ENCODE results near the gene TBC1D21. TPM values are rescaled to one million over a fixed set of nuclear protein-coding genes. Genes with fewer than 3 reads are reported as not detected.

Gene TBC1D21
- total RNA-seq, 2 experiments from 2014 or later = not detected

DNA sequence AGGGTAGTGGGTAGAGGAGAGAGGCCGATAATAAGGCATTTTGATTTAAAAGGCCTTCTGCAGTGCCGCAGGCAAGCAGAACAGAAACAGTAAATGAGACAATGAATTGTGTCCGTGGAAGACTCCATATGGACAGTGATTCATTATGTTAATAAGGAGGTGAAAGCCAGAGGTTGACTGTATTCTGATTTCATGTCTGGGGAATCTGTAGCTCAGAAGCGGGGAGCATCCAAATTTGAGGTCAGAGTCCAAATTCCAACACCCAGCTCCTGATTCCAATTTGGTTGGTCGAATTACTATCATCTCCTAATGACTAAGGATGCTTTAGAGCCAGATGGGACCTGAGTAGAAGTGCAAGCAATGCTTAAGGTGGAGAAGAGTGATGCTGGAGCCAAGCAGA lies 1.0 kb upstream of the TBC1D21 start:
- TF ChIP-seq, protein P1, sequence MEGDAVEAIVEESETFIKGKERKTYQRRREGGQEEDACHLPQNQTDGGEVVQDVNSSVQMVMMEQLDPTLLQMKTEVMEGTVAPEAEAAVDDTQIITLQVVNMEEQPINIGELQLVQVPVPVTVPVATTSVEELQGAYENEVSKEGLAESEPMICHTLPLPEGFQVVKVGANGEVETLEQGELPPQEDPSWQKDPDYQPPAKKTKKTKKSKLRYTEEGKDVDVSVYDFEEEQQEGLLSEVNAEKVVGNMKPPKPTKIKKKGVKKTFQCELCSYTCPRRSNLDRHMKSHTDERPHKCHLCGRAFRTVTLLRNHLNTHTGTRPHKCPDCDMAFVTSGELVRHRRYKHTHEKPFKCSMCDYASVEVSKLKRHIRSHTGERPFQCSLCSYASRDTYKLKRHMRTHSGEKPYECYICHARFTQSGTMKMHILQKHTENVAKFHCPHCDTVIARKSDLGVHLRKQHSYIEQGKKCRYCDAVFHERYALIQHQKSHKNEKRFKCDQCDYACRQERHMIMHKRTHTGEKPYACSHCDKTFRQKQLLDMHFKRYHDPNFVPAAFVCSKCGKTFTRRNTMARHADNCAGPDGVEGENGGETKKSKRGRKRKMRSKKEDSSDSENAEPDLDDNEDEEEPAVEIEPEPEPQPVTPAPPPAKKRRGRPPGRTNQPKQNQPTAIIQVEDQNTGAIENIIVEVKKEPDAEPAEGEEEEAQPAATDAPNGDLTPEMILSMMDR (IDR thresholded peaks at IDR 0.05) = no peak
- no peak overlapping the region for H3K27ac Mint-ChIP-seq
- ChIA-PET POLR2A (no interaction called here), CTCF (no interaction called here)
- H3K4me3 ChIP-seq (ENCODE audit: low read length) = no peak overlapping the region
- no peaks in the 10 kb centered on the region for H3K9me3 Mint-ChIP-seq
- no peaks in the 10 kb centered on the region for H3K4me1 Mint-ChIP-seq (ENCODE audit: low read depth)
- peaks cover 56% of the 10 kb centered on the region for H3K27me3 Mint-ChIP-seq
- H3K9me3 ChIP-seq (ENCODE audit: control insufficient read depth in 1 of 2, insufficient read depth in 1 of 2, low read length in 2 of 2) = no peaks in the 10 kb centered on the region
- peaks cover 22 to 28% of the 10 kb centered on the region in 2 experiments for H3K27me3 ChIP-seq (ENCODE audit: control insufficient read depth in 1 of 2, insufficient read depth in 2 of 2, low read length in 2 of 2)
- no peaks in the 10 kb centered on the region for H3K36me3 Mint-ChIP-seq (ENCODE audit: low read depth)
- no peaks in the 10 kb centered on the region for H3K4me1 ChIP-seq (ENCODE audit: insufficient read depth, low read length)
- ATAC-seq (ENCODE audit: poor library complexity) (no peak), DNase-seq (no peak)
- no peak overlapping the region for H3K27ac ChIP-seq (ENCODE audit: low read depth in 1 of 2, low read length in 2 of 2)
- H3K4me3 Mint-ChIP-seq = no peak overlapping the region
- no peaks in the 10 kb centered on the region for H3K36me3 ChIP-seq (ENCODE audit: insufficient read depth, low read length)
- intact Hi-C loops (cut with DNase I, micrococcal nuclease) = loop anchor here (5.0 kb wide), 2 partner anchors 55 to 90 kb away; partner anchors contain the start of gene LOXL1 (in 1 of the 2)

DNA sequence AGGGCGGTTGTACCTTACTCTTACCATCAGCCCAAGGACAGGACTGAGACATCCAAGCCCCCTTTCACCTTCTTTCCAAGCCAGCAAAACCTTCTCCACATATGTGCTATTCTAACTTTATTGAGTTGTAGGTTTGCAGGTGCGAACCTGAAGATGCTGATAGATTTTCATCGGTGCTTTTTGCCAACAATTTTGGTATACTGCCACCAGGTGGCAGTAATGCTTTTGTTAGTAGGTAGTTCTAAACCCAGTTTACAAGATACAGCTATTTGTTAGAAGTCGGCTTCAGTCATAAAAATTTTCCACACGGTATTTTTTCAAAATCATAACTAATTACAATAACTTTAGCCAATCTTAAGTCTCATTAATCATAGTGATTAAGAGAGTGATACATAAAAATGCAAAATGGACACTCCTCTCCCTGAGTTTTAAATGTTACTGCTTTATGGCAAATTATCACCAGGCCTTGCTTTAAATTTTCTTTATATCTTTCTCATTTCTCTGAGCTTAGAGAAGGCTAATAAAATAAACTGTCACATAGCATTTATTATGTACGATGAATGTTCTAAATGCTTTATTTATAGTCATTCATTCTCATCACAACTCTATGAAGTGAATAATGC lies 636 bp downstream of the TBC1D21 start:
- peak in 8 of 14 experiments; percentile 4 to 72 (median 26) for DNase-seq
- TF ChIP-seq, protein P1 (IDR thresholded peaks at IDR 0.05) = peak; percentile 81
- ChIA-PET POLR2A (interaction anchor here (1.0 kb wide), 1 partner anchor 33 kb away, joined by 4 read pairs; no protein-coding TSS in a partner anchor), CTCF (interaction anchor here (0.7 to 1.3 kb wide), 4 partner anchors 9 to 54 kb away, joined by 3 to 10 read pairs (median 4); no protein-coding TSS in a partner anchor)
- Mint-ChIP-seq H3K27me3 (peaks cover 49% of the 10 kb centered on the region), H3K27ac (no peak overlapping the region), H3K4me3 (no peak overlapping the region), H3K9me3 (no peaks in the 10 kb centered on the region), H3K4me1 (ENCODE audit: low read depth) (no peaks in the 10 kb centered on the region), H3K36me3 (ENCODE audit: low read depth) (no peaks in the 10 kb centered on the region)
- Histone ChIP-seq H3K27ac (ENCODE audit: low read depth in 1 of 2, low read length in 2 of 2) (no peak overlapping the region), H3K4me3 (ENCODE audit: low read length) (no peak overlapping the region), H3K9me3 (ENCODE audit: control insufficient read depth in 1 of 2, insufficient read depth in 1 of 2, low read length in 2 of 2) (no peaks in the 10 kb centered on the region), H3K4me1 (ENCODE audit: insufficient read depth, low read length) (no peaks in the 10 kb centered on the region), H3K27me3 (ENCODE audit: control insufficient read depth in 1 of 2, insufficient read depth in 2 of 2, low read length in 2 of 2) (peaks cover 18 to 24% of the 10 kb centered on the region in 2 experiments), H3K36me3 (ENCODE audit: insufficient read depth, low read length) (no peaks in the 10 kb centered on the region)
- ATAC-seq (ENCODE audit: poor library complexity) = no peak
- intact Hi-C loops (cut with DNase I, micrococcal nuclease) = loop anchor here (1.0 to 5.0 kb wide), 4 partner anchors 34 to 88 kb away; partner anchors contain the start of gene LOXL1 (in 1 of the 2)

DNA sequence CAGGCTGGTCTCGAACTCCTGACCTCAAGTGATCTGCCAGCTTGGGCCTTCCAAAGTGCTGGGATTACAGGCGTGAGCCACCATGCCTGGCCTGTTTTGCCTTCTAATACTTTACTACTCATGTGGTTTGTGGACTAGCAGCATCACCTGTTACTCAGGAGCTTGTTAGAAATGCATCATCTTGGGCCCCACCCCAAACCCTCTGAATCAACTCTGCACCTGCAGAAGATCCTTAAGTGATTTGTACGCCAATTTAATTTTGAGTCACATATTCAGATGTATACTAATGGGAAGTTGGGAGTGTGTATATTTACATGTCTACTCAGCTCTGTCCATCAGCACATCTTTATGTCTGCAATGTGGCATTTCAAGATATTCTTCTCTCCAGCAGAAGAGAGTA lies 6.1 kb downstream of the TBC1D21 start:
- no peaks in the 10 kb centered on the region for H3K9me3 Mint-ChIP-seq
- H3K27me3 Mint-ChIP-seq = peaks cover 17% of the 10 kb centered on the region
- peaks cover 0 to 5% of the 10 kb centered on the region in 2 experiments for H3K27me3 ChIP-seq (ENCODE audit: control insufficient read depth in 1 of 2, insufficient read depth in 2 of 2, low read length in 2 of 2)
- POLR2A ChIA-PET = no interaction called here
- CTCF ChIA-PET = no interaction called here
- no peak overlapping the region for H3K27ac Mint-ChIP-seq
- H3K4me3 Mint-ChIP-seq = no peak overlapping the region
- H3K36me3 ChIP-seq (ENCODE audit: insufficient read depth, low read length) = no peaks in the 10 kb centered on the region
- no peak overlapping the region for H3K27ac ChIP-seq (ENCODE audit: low read depth in 1 of 2, low read length in 2 of 2)
- DNase-seq (no peak), ATAC-seq (ENCODE audit: poor library complexity) (no peak)
- no peaks in the 10 kb centered on the region for H3K36me3 Mint-ChIP-seq (ENCODE audit: low read depth)
- TF ChIP-seq, protein P1 (IDR thresholded peaks at IDR 0.05) = no peak
- H3K4me1 Mint-ChIP-seq (ENCODE audit: low read depth) = no peaks in the 10 kb centered on the region
- no peaks in the 10 kb centered on the region for H3K9me3 ChIP-seq (ENCODE audit: control insufficient read depth in 1 of 2, insufficient read depth in 1 of 2, low read length in 2 of 2)
- H3K4me3 ChIP-seq (ENCODE audit: low read length) = no peak overlapping the region
- intact Hi-C loops (cut with DNase I, micrococcal nuclease) = no loop called here
- no peaks in the 10 kb centered on the region for H3K4me1 ChIP-seq (ENCODE audit: insufficient read depth, low read length)

Data from CD4-positive, alpha-beta T cell (primary cell).